GM12878 (cell line): ENCODE measurements around the gene CPD.

Experiments used
- CBX5 ChIP-seq: sonication (generic); IDR thresholded peaks from 2 replicates; pipeline ENCODE4 v1.6.1; 2016; ENCODE audit warnings: low read depth, moderate library complexity, mild to moderate bottlenecking, inconsistent platforms
- FOXK2 ChIP-seq: fragments of 450-650 bp; IDR thresholded peaks from 2 replicates; pipeline ENCODE4 v1.6.1; 2017; ENCODE audit warnings: mild to moderate bottlenecking, moderate library complexity
- KLF5 ChIP-seq: fragments of 450-650 bp; IDR thresholded peaks from 2 replicates; pipeline ENCODE4 v1.6.1; 2014; ENCODE audit warnings: mild to moderate bottlenecking; ENCODE audit not compliant: partially characterized antibody
- NR2C2 ChIP-seq: IDR thresholded peaks from 2 replicates; pipeline ENCODE4 v1.6.1; 2011; ENCODE audit warnings: borderline replicate concordance, low read depth; ENCODE audit not compliant: control insufficient read depth, insufficient read length
- SIN3A ChIP-seq: IDR thresholded peaks from 2 replicates; pipeline ENCODE4 v1.6.1; 2012; ENCODE audit warnings: low read depth, low read length, improper control_type of control experiment
- TF ChIP-seq, protein P1 (sequence below), 3 experiments: IDR thresholded peaks in 2 of 3; conservative IDR thresholded peaks in 1 of 3; 2 replicates each; pipeline ENCODE4 v1.5.1; 2011; ENCODE audit warnings: low read depth in 3 of 3, low read length in 3 of 3, mild to moderate bottlenecking in 3 of 3, control low read depth in 2 of 3, moderate library complexity in 2 of 3, inconsistent platforms in 1 of 3, mixed read lengths in 1 of 3; ENCODE audit not compliant: control insufficient read depth in 2 of 3, insufficient read depth in 1 of 3; ENCODE audit errors: extremely low read depth in 1 of 3
- TF ChIP-seq, protein P2 (sequence below): fragments of 450-650 bp; IDR thresholded peaks from 2 replicates; pipeline ENCODE4 v1.6.1; 2016; ENCODE audit warnings: mild to moderate bottlenecking, moderate library complexity, borderline replicate concordance
- TF ChIP-seq, protein P3 (sequence below): IDR thresholded peaks from 2 replicates; pipeline ENCODE4 v1.6.1; 2012; ENCODE audit warnings: mild to moderate bottlenecking, low read depth, low read length

DNA sequence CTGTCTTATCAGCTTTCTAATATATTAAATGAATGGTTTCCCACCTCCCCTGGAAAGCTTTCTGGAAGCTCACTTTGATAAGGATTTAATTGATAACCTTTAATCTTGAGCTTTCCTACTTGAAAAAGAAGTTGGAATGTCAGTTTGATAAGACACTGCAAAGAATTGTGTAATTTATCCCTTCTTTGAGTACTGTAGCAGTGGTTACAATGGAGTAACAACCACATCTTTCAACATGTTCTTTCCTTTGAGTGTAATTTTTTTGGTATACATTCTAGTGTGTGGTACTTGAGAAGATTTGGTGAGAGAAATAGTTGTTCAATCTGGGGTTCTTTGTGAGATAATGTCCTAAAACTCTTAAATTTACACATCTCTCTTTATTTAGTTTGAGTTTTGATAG, 43.4 kb downstream of the CPD start:
- TF ChIP-seq NR2C2 (no peak), SIN3A (no peak), KLF5 (no peak), CBX5 (no peak), FOXK2 (no peak)
- TF ChIP-seq, protein P1, sequence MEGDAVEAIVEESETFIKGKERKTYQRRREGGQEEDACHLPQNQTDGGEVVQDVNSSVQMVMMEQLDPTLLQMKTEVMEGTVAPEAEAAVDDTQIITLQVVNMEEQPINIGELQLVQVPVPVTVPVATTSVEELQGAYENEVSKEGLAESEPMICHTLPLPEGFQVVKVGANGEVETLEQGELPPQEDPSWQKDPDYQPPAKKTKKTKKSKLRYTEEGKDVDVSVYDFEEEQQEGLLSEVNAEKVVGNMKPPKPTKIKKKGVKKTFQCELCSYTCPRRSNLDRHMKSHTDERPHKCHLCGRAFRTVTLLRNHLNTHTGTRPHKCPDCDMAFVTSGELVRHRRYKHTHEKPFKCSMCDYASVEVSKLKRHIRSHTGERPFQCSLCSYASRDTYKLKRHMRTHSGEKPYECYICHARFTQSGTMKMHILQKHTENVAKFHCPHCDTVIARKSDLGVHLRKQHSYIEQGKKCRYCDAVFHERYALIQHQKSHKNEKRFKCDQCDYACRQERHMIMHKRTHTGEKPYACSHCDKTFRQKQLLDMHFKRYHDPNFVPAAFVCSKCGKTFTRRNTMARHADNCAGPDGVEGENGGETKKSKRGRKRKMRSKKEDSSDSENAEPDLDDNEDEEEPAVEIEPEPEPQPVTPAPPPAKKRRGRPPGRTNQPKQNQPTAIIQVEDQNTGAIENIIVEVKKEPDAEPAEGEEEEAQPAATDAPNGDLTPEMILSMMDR (IDR thresholded peaks at IDR 0.05 in 2 of 3, conservative IDR thresholded peaks at IDR 0.05 in 1 of 3; ENCODE audit: control insufficient read depth in 2 of 3, extremely low read depth in 1 of 3, insufficient read depth in 1 of 3, low read depth in 3 of 3, low read length in 3 of 3), result no peak
- TF ChIP-seq, protein P2, sequence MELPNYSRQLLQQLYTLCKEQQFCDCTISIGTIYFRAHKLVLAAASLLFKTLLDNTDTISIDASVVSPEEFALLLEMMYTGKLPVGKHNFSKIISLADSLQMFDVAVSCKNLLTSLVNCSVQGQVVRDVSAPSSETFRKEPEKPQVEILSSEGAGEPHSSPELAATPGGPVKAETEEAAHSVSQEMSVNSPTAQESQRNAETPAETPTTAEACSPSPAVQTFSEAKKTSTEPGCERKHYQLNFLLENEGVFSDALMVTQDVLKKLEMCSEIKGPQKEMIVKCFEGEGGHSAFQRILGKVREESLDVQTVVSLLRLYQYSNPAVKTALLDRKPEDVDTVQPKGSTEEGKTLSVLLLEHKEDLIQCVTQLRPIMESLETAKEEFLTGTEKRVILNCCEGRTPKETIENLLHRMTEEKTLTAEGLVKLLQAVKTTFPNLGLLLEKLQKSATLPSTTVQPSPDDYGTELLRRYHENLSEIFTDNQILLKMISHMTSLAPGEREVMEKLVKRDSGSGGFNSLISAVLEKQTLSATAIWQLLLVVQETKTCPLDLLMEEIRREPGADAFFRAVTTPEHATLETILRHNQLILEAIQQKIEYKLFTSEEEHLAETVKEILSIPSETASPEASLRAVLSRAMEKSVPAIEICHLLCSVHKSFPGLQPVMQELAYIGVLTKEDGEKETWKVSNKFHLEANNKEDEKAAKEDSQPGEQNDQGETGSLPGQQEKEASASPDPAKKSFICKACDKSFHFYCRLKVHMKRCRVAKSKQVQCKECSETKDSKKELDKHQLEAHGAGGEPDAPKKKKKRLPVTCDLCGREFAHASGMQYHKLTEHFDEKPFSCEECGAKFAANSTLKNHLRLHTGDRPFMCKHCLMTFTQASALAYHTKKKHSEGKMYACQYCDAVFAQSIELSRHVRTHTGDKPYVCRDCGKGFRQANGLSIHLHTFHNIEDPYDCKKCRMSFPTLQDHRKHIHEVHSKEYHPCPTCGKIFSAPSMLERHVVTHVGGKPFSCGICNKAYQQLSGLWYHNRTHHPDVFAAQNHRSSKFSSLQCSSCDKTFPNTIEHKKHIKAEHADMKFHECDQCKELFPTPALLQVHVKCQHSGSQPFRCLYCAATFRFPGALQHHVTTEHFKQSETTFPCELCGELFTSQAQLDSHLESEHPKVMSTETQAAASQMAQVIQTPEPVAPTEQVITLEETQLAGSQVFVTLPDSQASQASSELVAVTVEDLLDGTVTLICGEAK, result no peak
- TF ChIP-seq, protein P3, sequence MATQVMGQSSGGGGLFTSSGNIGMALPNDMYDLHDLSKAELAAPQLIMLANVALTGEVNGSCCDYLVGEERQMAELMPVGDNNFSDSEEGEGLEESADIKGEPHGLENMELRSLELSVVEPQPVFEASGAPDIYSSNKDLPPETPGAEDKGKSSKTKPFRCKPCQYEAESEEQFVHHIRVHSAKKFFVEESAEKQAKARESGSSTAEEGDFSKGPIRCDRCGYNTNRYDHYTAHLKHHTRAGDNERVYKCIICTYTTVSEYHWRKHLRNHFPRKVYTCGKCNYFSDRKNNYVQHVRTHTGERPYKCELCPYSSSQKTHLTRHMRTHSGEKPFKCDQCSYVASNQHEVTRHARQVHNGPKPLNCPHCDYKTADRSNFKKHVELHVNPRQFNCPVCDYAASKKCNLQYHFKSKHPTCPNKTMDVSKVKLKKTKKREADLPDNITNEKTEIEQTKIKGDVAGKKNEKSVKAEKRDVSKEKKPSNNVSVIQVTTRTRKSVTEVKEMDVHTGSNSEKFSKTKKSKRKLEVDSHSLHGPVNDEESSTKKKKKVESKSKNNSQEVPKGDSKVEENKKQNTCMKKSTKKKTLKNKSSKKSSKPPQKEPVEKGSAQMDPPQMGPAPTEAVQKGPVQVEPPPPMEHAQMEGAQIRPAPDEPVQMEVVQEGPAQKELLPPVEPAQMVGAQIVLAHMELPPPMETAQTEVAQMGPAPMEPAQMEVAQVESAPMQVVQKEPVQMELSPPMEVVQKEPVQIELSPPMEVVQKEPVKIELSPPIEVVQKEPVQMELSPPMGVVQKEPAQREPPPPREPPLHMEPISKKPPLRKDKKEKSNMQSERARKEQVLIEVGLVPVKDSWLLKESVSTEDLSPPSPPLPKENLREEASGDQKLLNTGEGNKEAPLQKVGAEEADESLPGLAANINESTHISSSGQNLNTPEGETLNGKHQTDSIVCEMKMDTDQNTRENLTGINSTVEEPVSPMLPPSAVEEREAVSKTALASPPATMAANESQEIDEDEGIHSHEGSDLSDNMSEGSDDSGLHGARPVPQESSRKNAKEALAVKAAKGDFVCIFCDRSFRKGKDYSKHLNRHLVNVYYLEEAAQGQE, result no peak
